NOMO-1 treated with DMSO at 0.1 percent for 48 hours (cell line): ENCODE measurements around the gene PDLIM5.
"Not testable (repeated sequence)": the region's sequence is repeated elsewhere in the genome, so short reads cannot be mapped to it uniquely, and the experiment has no call there.

Experiments used
- DNase-seq: peaks from one replicate; lab custom pipeline; 2025; ENCODE audit not compliant: unreplicated experiment; lab: John Stamatoyannopoulos, UW

Gene PDLIM5

DNA sequence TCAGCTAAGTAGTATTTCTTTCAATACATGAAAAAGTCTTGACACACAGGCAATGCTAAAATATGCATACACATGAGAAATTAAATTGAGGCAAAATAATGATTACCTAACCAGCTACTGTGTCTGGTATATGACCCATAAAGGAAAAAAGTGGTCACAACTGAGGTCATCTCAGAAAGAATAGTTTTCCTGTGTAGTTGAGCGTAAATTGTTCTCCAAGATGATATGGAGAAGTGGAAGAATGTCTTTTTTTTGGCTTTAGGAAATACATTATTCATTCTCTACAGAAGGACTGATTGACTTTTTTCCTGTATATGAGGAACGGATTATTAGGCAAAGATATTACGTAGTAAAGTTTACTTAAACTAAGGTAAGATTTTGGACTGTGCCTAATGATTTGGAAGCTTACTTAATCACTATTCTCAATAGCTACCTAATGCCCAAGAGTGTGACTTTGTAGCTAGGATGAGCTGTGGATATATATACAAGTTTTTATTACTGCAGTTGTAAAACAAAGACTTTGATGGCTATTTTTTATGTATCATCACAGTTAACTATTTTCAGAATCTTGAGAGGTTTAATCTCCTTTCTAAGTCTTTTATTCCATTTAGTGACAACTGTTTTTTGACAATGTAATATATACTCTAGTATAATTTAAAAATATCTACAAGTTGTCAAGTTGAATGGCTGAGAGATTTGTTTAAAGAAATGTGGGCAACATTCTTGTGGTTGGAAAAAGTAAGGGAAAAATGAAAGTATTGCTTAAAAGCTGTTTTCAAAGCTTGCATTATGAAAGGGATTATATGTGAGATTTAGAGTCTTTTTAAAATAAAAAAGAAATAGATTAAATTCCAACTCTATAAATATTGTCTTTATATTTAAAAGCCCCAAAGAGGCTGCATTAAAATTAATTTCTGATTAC, 100.2 kb downstream of the PDLIM5 start:
- DNase-seq: no peak

DNA sequence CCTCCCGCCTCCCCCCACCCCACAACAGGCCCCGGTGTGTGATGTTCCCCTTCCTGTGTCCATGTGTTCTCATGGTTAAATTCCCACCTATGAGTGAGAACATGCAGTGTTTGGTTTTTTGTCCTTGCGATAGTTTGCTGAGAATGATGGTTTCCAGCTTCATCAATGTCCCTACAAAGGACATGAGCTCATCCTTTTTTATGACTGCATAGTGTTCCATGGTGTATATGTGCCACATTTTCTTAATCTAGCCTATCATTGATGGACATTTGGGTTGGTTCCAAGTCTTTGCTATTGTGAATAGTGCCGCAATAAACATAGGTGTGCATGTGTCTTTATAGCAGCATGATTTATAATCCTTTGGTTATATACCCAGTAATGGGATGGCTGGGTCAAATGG, 104.3 kb downstream of the PDLIM5 start:
- not testable (repeated sequence) for DNase-seq

DNA sequence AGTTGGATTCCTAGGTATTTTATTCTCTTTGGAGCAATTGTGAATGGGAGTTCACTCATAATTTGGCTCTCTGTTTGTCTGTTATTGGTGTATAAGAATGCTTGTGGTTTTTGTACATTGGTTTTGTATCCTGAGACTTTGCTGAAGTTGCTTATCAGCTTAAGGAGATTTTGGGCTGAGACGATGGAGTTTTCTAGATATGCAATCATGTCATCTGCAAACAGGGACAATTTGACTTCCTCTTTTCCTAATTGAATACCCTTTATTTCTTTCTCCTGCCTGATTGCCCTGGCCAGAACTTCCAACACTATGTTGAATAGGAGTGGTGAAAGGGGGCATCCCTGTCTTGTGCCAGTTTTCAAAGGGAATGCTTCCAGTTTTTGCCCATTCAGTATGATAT, 105.9 kb downstream of the PDLIM5 start:
- not testable (repeated sequence) for DNase-seq

DNA sequence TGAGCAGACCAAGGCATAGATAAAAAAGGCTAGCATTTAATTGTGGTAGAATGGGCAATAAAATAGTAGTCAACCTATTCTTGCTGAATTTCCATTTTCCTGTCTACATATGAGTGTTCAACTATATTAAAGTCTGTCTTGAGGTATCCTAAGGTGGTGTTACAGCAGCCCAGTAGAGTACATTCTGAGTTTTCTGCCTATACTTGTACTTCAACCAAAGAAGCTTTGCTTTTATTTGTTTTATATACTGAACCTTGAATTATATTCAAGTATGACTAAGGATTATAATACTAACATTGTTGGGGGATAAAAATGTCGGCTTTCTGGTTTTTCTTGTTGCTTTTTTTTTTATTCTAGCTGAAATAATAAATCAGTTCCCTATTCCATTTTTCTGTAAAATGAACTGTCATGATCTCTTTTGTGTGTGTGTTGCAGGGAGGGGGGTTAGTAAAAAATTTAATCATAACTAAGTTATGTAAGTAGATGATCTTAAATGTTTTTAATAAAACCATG, 106.7 kb downstream of the PDLIM5 start:
- DNase-seq: no peak

DNA sequence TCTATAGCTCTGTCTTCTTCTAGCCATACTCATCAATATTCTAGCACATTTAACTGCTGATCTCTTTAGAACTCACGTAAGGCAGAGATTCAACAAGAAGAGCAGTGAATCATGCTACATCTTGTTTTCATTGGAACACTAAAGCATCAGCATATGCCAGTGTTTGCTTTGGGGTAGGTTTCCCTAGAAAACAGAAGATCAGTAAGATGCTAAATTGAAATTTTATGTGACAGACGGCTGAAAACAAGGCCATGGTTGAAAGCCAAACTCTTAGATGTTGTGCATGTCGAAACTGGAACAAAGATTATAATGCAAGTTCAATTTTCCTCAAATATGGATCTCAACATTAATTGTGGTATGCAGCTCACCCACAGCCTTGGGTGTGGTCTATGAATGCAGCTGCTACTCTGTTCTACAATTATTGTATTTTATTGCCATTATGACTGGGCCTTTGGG, 107.6 kb downstream of the PDLIM5 start:
- DNase-seq: no peak

DNA sequence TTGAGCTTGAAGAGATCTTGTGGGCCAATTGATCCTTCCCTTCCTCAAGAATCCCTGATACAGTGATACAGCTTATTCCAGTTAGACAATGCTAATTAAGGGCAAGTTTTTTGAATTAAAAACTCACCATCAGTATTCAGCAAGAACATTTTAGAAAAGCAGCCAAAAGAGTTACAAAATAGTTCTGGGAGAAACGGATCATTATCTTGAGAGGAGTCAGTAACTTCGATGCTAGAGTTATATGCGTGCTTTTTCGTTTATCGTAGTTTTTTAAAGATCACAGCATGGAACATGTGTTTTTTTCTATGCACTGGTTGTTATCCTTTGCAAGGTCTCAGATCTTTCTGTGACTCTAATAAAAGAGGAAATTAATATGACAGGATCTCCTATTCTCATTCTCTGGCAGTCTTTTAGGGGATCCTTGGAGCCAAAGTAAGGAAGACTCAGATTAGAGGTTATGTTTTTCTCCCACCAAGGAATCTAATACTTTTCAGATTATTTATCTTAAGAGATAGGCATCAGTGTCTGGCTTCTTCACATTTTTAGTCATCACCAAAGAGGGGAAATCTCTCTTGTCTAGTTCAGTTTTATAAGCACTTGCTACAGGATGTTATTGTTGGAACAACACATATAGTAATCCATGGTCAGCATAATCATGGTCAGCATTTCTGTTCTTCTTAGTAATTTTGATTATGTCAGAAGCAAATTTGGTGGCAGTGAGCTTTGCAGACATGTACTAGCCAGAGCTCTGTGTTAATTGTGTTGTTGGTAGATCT, 109.7 kb downstream of the PDLIM5 start:
- no peak for DNase-seq

DNA sequence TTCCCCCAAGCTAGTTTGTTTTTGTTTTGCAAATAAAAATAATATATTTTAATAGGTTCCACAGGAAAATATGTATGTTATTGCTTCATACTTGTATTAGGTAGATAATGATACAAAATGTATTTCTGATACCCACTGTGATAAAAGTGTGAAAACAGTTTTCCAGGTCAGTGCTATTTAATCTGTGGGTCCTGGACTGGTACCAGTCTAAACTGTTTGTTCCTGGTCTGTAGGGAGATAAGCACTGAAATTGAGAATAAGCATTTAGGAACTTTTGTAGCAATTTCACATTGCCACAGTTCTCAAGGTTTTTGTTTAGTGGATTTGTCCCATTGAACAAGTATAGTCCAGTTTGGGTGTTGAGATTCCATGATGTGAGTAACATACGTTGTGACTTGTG, 110.5 kb downstream of the PDLIM5 start:
- no peak for DNase-seq

DNA sequence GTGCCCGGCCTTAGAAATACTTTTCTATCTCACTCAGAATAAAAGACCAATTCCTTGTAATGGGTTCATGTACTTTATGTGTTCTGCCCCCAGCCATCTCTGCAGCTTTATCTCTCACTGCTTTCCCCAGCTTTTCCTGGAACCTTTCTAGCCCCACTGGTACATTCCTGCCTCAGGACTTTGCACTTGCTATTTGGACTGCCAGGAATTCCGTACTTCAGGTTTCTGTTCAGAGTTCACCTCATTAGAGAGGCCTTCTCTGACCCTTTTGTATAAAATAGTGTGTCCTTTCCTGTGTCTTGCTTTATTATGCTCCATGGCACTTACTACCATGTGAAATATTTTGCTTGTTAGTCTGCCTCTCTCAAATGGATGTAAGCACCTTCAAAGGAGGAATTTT, 112.5 kb downstream of the PDLIM5 start:
- no peak for DNase-seq

DNA sequence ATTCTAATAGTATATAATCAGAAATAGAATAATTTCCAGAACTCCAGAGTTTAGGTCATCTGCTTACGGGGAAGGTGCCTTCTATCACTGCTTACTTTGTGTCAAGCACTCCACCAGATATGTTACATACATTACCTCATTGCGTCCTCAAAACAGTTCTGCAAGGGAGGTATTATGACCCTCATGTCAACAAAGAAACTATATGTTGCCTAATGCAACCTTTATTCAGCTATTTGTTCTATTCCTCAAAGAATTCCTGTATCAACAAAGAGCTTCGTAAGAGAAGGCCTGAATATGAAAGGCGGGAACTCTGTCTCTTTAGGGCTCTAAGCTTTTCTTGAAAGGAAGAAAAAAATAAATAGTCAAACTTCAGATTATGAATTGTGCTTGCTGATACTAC, 114.7 kb downstream of the PDLIM5 start:
- no peak for DNase-seq

DNA sequence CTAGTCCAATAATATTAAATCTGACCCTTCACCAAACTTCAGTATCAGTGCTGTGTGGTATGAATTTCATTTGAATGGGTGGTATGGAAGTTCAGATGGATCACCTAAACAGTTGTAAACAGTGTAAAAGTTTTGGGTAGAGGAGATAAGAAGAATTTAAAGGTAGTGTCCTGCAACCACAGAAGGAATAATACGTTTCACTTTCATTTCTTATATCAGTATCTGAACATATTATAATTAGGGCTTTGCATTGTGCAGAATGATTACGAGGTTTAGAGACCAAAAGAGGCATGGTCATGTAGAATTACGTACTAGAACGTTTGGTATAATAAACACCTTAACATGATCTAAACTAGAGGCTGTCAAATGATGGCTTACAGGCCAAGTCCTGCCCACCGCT, 116.1 kb downstream of the PDLIM5 start:
- DNase-seq: no peak

DNA sequence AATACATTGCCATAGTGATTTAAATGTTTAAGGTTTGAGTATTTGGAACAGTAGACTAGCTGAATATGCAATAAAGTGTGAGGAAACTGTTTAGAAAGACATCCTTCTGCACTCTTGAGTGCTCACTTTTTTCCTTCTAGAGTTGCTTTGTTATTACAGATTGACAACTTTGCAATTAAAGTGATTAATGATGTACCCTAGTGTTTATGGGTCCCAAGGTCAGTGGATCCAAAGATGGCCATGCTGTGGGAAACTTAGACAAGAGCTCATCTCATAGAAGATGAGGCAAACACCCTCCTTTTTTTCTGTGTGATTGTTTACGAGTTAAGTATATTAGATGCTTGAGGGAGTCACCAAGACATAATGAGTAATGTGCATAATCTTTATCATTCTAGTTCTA, 118.8 kb downstream of the PDLIM5 start:
- DNase-seq: no peak

DNA sequence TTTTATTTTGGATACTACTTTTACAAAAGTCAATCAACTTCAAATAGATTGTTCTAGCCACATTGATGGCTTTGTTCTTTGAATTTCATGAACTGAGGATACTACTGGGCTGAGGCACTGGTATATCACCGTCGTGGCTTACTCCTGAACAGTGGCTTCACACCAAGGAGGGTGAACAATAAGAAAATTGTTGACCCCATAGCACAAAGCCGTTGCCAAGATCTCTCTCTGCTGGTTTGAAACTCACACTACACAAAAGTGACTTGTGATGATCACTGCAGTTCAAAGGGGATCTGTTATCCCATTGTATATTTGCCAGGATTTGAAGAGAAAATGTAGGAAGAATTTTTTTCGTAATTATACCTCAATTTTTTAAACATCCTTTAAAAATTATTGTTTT, 119.6 kb downstream of the PDLIM5 start:
- no peak for DNase-seq

DNA sequence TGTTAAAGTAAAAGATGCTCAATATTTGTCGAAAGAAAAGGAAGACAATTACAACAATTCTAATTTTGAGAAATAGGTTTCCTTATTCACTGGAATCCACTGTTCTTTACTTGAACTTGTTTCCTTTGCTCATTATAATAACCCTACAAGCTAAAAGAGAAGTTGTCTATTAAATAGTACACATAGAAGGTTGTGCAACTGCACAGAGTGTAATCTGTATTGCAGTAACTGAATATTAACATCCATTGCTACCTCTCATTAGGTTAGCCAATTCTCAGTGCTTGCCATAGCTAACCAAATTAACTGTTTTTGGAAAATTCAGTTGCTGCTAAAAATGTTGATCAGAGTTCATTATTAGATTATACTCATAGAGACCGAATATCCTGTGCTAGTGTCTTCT, 120.0 kb downstream of the PDLIM5 start:
- peak; percentile 62 for DNase-seq

DNA sequence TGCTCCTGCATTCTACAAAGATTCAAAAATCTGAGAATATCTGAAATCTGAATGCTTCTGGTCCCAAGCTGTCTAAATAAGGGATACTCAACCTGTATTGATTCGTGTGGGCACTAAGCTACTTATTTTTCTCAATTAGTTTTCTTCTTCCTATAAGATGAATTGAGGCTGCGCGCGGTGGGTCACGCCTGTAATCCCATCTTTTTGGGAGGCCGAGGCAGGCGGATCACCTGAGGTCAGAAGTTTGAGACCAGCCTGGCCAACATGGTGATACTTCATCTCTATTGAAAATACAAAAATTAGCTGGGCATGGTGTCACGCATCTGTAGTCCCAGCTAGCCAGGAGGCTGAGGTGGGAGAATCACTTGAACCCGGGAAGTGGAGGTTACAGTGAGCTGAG, 122.3 kb downstream of the PDLIM5 start:
- DNase-seq: no peak

DNA sequence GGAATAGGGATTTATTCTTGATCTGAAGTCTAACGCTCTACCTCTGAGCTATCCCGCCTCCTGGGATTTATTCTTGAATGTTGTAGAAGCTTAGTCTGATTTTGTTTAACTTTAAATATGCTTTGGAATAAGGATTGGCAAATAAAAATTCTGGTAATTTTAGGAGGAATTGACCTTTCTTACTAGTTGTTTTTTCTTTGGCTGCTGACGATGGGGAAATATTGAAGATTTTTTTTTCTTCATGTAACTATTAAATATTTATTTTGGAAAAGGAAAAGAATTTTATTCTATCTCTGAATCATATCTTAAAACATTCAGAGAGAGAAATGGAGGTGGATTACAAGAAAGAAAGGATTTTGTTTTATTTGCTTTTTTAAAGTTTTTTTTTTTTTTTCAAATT, 122.9 kb downstream of the PDLIM5 start:
- no peak for DNase-seq

DNA sequence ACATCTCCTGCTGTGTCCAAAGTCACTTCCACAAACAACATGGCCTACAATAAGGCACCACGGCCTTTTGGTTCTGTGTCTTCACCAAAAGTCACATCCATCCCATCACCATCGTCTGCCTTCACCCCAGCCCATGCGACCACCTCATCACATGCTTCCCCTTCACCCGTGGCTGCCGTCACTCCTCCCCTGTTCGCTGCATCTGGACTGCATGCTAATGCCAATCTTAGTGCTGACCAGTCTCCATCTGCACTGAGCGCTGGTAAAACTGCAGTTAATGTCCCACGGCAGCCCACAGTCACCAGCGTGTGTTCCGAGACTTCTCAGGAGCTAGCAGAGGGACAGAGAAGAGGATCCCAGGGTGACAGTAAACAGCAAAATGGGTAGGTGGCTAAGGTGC, 123.9 kb downstream of the PDLIM5 start:
- no peak for DNase-seq

DNA sequence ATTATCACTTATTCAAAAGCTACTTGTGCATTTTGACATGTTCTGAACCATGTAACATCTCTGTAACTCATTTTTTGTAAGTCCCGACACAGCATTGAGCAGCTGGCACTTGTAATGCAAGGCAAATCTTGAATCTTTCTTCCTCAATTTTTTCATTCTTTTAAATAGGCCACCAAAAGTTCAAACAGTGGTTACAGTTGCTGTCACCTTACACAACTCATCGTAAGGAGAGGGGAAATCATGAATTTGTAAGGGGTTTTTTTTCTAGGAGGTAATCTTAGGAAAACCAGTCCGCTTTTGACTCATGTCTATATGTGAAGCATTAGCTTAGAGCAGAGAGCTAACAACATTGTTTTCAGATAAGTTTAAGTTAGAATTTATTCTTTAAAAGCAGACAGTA, 124.5 kb downstream of the PDLIM5 start:
- peak; percentile 31 for DNase-seq

DNA sequence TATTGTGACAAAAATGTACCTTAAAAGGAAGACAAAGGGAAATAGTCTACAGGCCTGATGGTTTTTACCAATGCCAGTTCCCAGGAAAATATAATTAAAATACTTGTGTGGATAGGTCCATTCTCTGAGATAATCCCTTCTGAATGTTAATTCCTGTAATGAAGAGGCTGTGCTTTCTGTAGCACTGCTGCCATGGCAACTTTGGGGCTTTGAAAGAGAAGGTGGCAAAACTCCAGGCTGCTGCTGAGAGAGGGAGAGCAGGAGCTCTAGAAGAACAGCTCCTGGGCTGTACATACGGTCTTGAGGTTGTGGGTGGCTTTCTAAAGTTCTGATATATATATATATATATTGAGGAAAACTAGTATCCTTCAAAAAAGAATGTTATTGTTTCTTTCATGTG, 125.4 kb downstream of the PDLIM5 start:
- DNase-seq: no peak

DNA sequence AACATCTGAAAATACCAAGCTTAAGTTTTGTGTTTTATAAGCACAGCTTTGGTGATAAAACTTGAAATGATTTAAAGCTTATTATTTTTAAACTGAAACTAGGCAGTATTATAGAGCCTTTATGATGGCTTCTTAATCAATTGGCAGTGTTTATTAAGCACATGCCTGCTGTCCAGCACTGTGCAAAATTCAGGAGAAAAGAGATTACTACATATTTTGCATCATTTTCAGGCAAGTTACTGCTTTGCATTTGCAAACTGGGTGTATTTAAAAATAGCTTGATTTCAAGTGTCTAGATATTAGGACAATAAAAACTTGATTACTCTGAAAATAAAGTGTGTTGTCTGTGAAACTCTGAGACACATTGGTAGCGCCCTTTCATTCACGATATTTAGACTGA, 126.5 kb downstream of the PDLIM5 start:
- no peak for DNase-seq

DNA sequence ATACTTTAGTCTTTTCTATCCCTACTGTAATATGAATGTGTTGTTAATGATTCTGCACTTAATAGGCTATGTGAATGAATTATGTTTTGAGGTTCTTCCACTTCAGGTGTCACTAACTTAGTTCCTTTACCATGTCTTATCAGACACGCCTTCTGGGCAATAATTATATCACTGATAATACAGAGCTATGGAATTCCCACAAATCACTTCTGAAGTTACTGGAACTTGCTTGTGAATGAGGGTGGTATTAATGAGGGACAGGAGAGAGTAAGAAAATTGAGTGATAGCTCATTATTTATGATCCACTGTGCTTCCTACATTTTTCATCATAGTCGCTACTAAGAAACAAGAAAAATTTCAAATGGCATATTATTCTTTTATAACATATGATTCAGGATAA, 130.0 kb downstream of the PDLIM5 start:
- DNase-seq: no peak

DNA sequence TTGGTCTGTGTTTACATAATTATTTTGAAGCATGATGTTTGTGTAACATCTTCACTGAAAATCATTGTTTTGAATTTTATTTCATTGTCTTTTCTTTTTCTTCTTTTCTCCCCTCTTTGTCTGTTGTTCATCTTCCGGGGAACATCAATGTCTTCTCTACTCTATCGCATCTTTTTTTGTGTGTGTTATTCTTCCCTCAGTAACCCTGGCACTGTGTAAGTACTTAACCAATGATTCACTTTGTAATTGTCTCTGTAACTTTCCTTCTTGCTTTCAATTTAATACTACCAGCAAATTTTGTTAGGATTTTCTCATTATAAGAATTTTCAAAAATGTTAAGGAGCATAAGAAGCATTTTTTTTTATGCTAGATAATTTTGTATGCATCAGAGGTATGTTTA, 130.8 kb downstream of the PDLIM5 start:
- DNase-seq: no peak
